Measurements from ENCODE around the gene CT45A3. TPM values are rescaled to one million over a fixed set of nuclear protein-coding genes. Genes with fewer than 3 reads are reported as not detected.
"Not testable (repeated sequence)": the region's sequence is repeated elsewhere in the genome, so short reads cannot be mapped to it uniquely, and the experiment has no call there.

The CT45A3 gene, protein sequence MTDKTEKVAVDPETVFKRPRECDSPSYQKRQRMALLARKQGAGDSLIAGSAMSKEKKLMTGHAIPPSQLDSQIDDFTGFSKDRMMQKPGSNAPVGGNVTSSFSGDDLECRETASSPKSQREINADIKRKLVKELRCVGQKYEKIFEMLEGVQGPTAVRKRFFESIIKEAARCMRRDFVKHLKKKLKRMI
- not detected for total RNA-seq

GRCh38 chrX:135768091-135768490 lies at the start of gene CT45A3:
CT45A3 (minus strand) TSS chrX:135768191; CDS start chrX:135764444, 3,747 bp downstream.
- not testable (repeated sequence) for ATAC-seq; H3K27ac Mint-ChIP-seq; H3K36me3 Mint-ChIP-seq; H3K9me3 Mint-ChIP-seq; DNase-seq (ENCODE audit: low spot score in 2 of 2)

DNA sequence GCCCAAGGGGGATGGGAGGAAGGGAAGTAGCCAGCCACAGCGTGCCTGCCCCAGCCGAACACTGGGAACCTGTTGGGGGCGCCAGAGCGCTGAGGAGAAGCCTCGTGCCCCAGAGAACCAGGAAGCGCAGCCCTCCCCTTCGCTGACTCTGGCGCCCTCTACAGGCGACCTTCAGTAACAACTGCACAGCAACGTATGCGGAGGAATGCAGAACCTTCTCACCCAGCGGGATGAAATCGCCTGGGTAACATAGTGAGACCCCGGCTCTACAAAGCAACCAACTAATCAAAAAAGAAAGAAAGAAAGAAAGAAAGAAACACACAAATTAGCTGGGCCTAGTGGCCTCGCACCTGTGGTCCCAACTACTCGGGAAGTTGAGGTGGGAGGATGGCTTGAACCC lies 34.7 kb upstream of the CT45A3 start, which contains the start of gene CT45A6:
TSS of gene CT45A6 (minus strand) at position 101 of the 400 bp plus-strand sequence. CDS start 3,794 bp downstream, outside the sequence.
- not testable (repeated sequence) for H3K27ac Mint-ChIP-seq, H3K9me3 Mint-ChIP-seq

DNA sequence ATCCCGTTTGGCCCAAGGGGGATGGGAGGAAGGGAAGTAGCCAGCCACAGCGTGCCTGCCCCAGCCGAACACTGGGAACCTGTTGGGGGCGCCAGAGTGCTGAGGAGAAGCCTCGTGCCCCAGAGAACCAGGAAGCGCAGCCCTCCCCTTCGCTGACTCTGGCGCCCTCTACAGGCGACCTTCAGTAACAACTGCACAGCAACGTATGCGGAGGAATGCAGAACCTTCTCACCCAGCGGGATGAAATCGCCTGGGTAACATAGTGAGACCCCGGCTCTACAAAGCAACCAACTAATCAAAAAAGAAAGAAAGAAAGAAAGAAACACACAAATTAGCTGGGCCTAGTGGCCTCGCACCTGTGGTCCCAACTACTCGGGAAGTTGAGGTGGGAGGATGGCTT lies 17.4 kb upstream of the CT45A3 start, which contains the start of gene CT45A5:
TSS of gene CT45A5 (minus strand) at position 101 of the 400 bp plus-strand sequence. CDS start 3,774 bp downstream, outside the sequence.
- not testable (repeated sequence) for H3K9me3 Mint-ChIP-seq; H3K36me3 Mint-ChIP-seq; ATAC-seq; DNase-seq (ENCODE audit: low spot score in 2 of 2); H3K27ac Mint-ChIP-seq

More for the DNA sequence above, 34.7 kb upstream of the CT45A3 start, which contains the start of gene CT45A6:
- DNase-seq (ENCODE audit: low spot score in 2 of 2); H3K36me3 Mint-ChIP-seq; ATAC-seq: not testable (repeated sequence)

DNA sequence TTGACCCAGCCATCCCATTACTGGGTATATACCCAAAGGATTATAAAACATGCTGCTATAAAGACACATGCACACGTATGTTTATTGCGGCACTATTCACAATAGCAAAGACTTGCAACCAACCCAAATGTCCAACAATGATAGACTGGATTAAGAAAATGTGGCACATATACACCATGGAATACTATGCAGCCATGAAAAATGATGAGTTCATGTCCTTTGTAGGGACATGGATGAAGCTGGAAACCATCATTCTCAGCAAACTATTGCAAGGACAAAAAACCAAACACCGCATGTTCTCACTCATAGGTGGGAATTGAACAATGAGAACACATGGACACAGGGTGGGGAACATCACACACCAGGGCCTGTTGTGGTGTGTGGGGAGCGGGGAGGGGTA lies 23.3 kb downstream of the CT45A3 start:
- H3K36me3 Mint-ChIP-seq; H3K9me3 Mint-ChIP-seq; H3K27ac Mint-ChIP-seq; DNase-seq (ENCODE audit: low spot score in 2 of 2); ATAC-seq: not testable (repeated sequence)

DNA sequence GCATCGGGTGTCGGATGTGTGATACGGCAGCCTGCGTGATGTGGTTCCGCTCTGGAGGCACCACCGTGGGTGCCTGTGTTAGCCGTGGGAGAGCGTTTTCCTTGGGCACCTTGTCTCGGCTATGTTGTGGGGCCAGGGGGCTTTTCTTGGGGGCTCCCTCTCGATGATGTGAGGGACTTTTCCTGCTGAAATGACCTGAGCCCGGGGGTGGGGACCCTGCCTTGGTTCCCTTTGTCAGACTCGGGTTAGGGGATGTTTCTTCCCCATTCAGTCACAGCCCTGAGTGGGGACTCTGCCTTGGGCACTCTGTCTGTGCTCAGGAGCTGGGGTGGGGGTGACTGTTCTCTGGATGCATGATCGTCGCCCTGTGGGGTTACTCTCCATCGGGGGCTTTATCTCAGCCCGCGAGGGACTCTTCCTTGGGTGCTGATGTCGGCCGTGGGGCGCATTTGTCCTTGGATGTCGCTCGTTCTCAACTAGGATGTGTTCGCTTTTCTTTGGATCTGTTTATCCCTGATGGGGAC lies 26.7 kb downstream of the CT45A3 start:
- ATAC-seq = no peak
- DNase-seq (ENCODE audit: low spot score in 2 of 2) = no peak
- no peak overlapping the region for H3K27ac Mint-ChIP-seq
- H3K36me3 Mint-ChIP-seq = no peaks in the 10 kb centered on the region
- no peaks in the 10 kb centered on the region for H3K9me3 Mint-ChIP-seq

DNA sequence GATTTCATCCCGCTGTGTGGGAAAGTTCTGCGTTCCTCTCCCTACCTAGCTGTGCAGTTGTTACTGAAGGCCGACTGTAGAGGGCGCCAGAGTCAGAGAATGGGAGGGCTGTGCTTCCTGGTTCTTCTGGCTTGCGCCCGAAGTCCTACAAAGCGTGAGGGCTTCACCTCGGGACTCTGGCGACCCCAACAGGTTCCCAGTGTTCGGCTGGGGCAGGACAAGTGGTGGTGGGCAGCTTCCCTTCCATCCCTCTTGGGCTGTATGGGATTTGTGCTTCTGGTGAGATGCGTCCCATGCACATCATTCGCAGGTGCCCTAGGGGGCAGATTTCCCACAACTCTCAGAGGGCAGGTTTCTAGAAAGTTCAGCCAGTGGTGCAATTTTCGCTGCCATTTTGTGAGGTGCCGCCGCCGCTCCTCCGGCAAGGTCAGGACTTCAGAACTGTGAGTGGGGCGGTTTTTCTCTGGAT lies 27.3 kb downstream of the CT45A3 start:
- DNase-seq (ENCODE audit: low spot score in 2 of 2) (peak; percentile 51 to 52), ATAC-seq (peak; percentile 69 to 81)
- no peaks in the 10 kb centered on the region for H3K9me3 Mint-ChIP-seq
- H3K36me3 Mint-ChIP-seq = no peaks in the 10 kb centered on the region
- no peak overlapping the region for H3K27ac Mint-ChIP-seq

DNA sequence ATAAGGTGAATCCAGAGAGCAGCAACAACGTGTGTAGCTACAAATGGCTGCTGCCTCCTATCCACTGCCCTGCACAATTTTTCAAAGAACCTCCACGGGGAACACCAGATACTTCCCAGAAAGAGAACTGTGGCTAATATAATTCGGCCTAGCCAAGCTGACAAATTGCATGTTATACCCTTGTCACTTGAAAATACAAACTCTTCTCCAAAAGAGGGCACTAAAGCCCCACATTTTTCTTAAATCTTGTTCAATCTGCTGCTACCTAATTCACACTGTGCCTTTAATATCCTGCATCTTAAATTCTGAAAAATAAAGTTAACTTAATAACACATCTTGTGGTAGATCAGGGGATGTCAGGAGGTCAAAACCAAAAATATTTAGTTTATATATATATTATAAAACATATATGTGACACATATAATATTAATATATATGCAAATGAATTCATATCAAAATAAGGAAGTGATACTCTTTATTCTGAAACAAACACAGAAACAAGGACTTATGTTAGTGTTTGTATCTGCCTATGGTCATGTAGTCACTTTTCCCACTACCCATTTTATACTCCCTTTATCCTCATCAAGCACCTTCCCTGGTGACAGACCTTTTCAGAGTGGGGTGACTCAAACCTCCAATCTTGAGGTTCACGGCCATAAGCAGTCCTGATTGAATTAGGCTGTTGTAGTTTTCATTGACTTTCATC lies 30.5 kb downstream of the CT45A3 start:
- DNase-seq (ENCODE audit: low spot score in 2 of 2) = no peak
- Mint-ChIP-seq H3K27ac (no peak overlapping the region), H3K9me3 (no peaks in the 10 kb centered on the region), H3K36me3 (no peaks in the 10 kb centered on the region)
- ATAC-seq = no peak

GRCh38 chrX:135734666-135735065 lies 33.3 kb downstream of the CT45A3 start:
- DNase-seq (ENCODE audit: low spot score in 2 of 2); H3K9me3 Mint-ChIP-seq; H3K36me3 Mint-ChIP-seq; H3K27ac Mint-ChIP-seq; ATAC-seq: not testable (repeated sequence)

- Mint-ChIP-seq H3K27ac (no peak overlapping the region), H3K36me3 (no peaks in the 10 kb centered on the region), H3K9me3 (no peaks in the 10 kb centered on the region)
- ATAC-seq (no peak), DNase-seq (ENCODE audit: low spot score in 2 of 2) (no peak)
Observed at GRCh38 chrX:135713795-135714194, 54.2 kb downstream of the CT45A3 start.

- H3K36me3 Mint-ChIP-seq, ATAC-seq, H3K27ac Mint-ChIP-seq, H3K9me3 Mint-ChIP-seq: not testable (repeated sequence)
- peak in 1 of 2 donors; percentile 31 for DNase-seq (ENCODE audit: low spot score in 2 of 2)
Observed at GRCh38 chrX:135713183-135713689, 54.8 kb downstream of the CT45A3 start, which contains the start of gene CT45A1. CT45A1 (plus strand) TSS chrX:135713639; CDS start chrX:135718941, 5,302 bp downstream.

Other genes with a start within 250 kb of the CT45A3 start
- gene INTS6L, start 247.5 kb downstream of the CT45A3 start, total RNA-seq = 10 to 100 TPM; 26.0 to 30.3 TPM
- not detected for gene CT45A1, start 54.6 kb downstream of the CT45A3 start, total RNA-seq
- gene CT45A5, start 17.3 kb upstream of the CT45A3 start, total RNA-seq = under 1 TPM in 1 of 2 donors, not detected in 1; 0.29 TPM
- gene CT45A6, start 34.6 kb upstream of the CT45A3 start, total RNA-seq = not detected
- not detected for gene CT45A2, start 51.8 kb upstream of the CT45A3 start, total RNA-seq
- gene CT45A7, start 69.1 kb upstream of the CT45A3 start, total RNA-seq = not detected
- not detected for gene CT45A8, start 86.3 kb upstream of the CT45A3 start, total RNA-seq
- not detected for gene CT45A9, start 103.6 kb upstream of the CT45A3 start, total RNA-seq
- gene CT45A10, start 125.3 kb upstream of the CT45A3 start, total RNA-seq = not detected
- not detected for gene SAGE1, start 125.5 kb upstream of the CT45A3 start, total RNA-seq
- gene MMGT1, start 205.8 kb upstream of the CT45A3 start, total RNA-seq = 10 to 100 TPM; 12.4 to 20.1 TPM
- gene SLC9A6, start 217.2 kb upstream of the CT45A3 start, total RNA-seq = 10 to 100 TPM; 11.3 to 12.5 TPM

Measured in activated naive CD4-positive, alpha-beta T cell treated with anti-CD3 and anti-CD28 coated beads, Interleukin-2, amount 50 U/mL, for 72 hours (primary cell).